Measurements from ENCODE around the gene NCKAP5. TPM values are rescaled to one million over a fixed set of nuclear protein-coding genes. Genes with fewer than 3 reads are reported as not detected.

NCKAP5 gene
- total and polyA plus RNA-seq, 9 of the 15 experiments (the other 6 are each of a cell fraction or from before 2014, with no cell fraction given), result not detected

DNA sequence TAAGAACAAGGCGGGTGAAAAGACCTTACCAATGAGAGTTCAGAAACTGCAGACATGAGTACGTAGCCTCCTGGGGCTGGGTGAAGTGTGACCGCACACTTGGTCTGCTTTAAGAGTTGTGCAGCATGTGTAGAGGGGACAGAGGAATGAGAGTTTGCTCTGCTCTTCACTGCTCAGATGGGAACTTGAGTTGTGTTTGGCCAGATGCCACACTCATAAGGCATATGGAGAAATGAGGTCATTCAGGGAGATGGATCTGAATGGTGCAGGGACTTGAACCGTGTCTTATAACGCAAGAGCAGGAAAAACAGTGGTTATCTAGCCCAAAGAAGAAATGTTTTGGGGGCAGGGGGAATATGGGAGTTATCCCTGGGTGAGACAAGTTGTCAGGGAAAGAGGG lies 624.4 kb downstream of the NCKAP5 start:
- Histone ChIP-seq H3K4me2 (ENCODE audit: insufficient read depth, low read length) (no peak overlapping the region), H3K4me1 (replicated peaks in 1 of 2; ENCODE audit: control insufficient read depth in 2 of 2, insufficient read depth in 2 of 2, low read length in 2 of 2) (no peaks in the 10 kb centered on the region), H3K27me3 (ENCODE audit: control insufficient read depth in 2 of 2, insufficient read depth in 2 of 2, low read length in 2 of 2) (no peaks in the 10 kb centered on the region), H3K9me1 (ENCODE audit: control insufficient read depth, insufficient read depth, low read length) (no peaks in the 10 kb centered on the region), H2AFZ (ENCODE audit: low read depth, low read length) (no peak overlapping the region), H3K9me3 (replicated peaks; ENCODE audit: control insufficient read depth, insufficient read depth, low read depth, low read length) (no peaks in the 10 kb centered on the region), H4K20me1 (replicated peaks; ENCODE audit: control insufficient read depth, insufficient read depth, low read length) (no peaks in the 10 kb centered on the region), H3K79me2 (ENCODE audit: control insufficient read depth, insufficient read depth, low read length) (no peaks in the 10 kb centered on the region), H3K4me3 (no peak overlapping the region), H3K9ac (ENCODE audit: insufficient read depth in 1 of 2, low read depth in 2 of 2, low read length in 2 of 2) (no peak overlapping the region), H3K27ac (ENCODE audit: extremely low read depth, low read depth, low read length) (no peak overlapping the region), H3K36me3 (ENCODE audit: control insufficient read depth, insufficient read depth, low read length) (no peaks in the 10 kb centered on the region)
- ChIA-PET CTCF (ENCODE audit: low intra/inter-chr PET ratio) (no interaction called here), POLR2A (no interaction called here)
- ATAC-seq (no peak), FAIRE-seq (no peak), DNase-seq (ENCODE audit: extremely low read depth in 1 of 4, low spot score in 3 of 4) (no peak)
- in situ Hi-C loops (cut with MboI), result no loop called here
- intact Hi-C loops (cut with micrococcal nuclease), result no loop called here
- 4% methylated on average over 5 of the region's 5 CpGs for WGBS (ENCODE audit: insufficient coverage, low coverage, missing lambda C conversion rate)
- no TSS peak for BruUV-seq (replicated peaks)
- no peak for TF ChIP-seq XRCC4 (IDR thresholded peaks at IDR 0.05; ENCODE audit: extremely low read depth, insufficient read depth, insufficient read length)
- TF ChIP-seq, protein P1, sequence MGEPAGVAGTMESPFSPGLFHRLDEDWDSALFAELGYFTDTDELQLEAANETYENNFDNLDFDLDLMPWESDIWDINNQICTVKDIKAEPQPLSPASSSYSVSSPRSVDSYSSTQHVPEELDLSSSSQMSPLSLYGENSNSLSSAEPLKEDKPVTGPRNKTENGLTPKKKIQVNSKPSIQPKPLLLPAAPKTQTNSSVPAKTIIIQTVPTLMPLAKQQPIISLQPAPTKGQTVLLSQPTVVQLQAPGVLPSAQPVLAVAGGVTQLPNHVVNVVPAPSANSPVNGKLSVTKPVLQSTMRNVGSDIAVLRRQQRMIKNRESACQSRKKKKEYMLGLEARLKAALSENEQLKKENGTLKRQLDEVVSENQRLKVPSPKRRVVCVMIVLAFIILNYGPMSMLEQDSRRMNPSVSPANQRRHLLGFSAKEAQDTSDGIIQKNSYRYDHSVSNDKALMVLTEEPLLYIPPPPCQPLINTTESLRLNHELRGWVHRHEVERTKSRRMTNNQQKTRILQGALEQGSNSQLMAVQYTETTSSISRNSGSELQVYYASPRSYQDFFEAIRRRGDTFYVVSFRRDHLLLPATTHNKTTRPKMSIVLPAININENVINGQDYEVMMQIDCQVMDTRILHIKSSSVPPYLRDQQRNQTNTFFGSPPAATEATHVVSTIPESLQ (CRISPR knock-in tag; IDR thresholded peaks at IDR 0.05), result no peak
- TF ChIP-seq ZKSCAN3 (CRISPR knock-in tag; IDR thresholded peaks at IDR 0.05), result no peak
- TF ChIP-seq ZNF785 (CRISPR knock-in tag; IDR thresholded peaks at IDR 0.05), result no peak
- no peak for TF ChIP-seq COPS2 (conservative IDR thresholded peaks at IDR 0.05)
- no peak for TF ChIP-seq HDAC2 (IDR thresholded peaks at IDR 0.05)
- TF ChIP-seq MBD2 (IDR thresholded peaks at IDR 0.05; ENCODE audit: borderline replicate concordance, low read depth), result no peak
- TF ChIP-seq, protein P2, sequence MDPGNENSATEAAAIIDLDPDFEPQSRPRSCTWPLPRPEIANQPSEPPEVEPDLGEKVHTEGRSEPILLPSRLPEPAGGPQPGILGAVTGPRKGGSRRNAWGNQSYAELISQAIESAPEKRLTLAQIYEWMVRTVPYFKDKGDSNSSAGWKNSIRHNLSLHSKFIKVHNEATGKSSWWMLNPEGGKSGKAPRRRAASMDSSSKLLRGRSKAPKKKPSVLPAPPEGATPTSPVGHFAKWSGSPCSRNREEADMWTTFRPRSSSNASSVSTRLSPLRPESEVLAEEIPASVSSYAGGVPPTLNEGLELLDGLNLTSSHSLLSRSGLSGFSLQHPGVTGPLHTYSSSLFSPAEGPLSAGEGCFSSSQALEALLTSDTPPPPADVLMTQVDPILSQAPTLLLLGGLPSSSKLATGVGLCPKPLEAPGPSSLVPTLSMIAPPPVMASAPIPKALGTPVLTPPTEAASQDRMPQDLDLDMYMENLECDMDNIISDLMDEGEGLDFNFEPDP (CRISPR knock-in tag; IDR thresholded peaks at IDR 0.05), result no peak
- TF ChIP-seq, protein P3, sequence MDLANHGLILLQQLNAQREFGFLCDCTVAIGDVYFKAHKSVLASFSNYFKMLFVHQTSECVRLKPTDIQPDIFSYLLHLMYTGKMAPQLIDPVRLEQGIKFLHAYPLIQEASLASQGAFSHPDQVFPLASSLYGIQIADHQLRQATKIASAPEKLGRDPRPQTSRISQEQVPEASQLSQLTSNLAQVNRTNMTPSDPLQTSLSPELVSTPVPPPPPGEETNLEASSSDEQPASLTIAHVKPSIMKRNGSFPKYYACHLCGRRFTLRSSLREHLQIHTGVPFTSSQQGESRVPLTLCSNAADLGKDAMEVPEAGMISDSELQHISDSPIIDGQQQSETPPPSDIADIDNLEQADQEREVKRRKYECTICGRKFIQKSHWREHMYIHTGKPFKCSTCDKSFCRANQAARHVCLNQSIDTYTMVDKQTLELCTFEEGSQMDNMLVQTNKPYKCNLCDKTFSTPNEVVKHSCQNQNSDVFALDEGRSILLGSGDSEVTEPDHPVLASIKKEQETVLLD (IDR thresholded peaks at IDR 0.05), result no peak
- no peak for TF ChIP-seq EWSR1 (IDR thresholded peaks at IDR 0.05; ENCODE audit: borderline replicate concordance, low read depth, partially characterized antibody)
- TF ChIP-seq ZNF124 (CRISPR knock-in tag; IDR thresholded peaks at IDR 0.05), result no peak
- no peak for TF ChIP-seq MTA3 (IDR thresholded peaks at IDR 0.05; ENCODE audit: borderline replicate concordance)
- TF ChIP-seq, protein P4, sequence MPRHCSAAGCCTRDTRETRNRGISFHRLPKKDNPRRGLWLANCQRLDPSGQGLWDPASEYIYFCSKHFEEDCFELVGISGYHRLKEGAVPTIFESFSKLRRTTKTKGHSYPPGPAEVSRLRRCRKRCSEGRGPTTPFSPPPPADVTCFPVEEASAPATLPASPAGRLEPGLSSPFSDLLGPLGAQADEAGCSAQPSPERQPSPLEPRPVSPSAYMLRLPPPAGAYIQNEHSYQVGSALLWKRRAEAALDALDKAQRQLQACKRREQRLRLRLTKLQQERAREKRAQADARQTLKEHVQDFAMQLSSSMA (CRISPR knock-in tag; IDR thresholded peaks at IDR 0.05), result no peak

All from K562 (cell line).